GM12878 (cell line): ENCODE data around the gene LRSAM1. TPM values are rescaled to one million over a fixed set of nuclear protein-coding genes. Genes with fewer than 3 reads are reported as not detected.

ENCODE experiments used
- ATAC-seq: fragments of 200-7000 bp; cut with Tn5 transposase; 3 replicates; pipeline ENCODE4 v1.9.1; 2020; ENCODE audit warnings: mild to moderate bottlenecking, moderate library complexity
- BruUV-seq: library from RNA; stranded (reverse); fragments of 400-500 nt; replicated peaks from 2 replicates; lab custom pipeline; 2021; lab: Mats Ljungman, UMichigan
- CTCF ChIA-PET: fragments of 300-600 bp; sonication (Branson Sonifier 250); formaldehyde crosslinking; extraction: SDS; loops from one replicate; lab custom pipeline; 2021; ENCODE audit warnings: inconsistent platforms; lab: Yijun Ruan, JAX
- POLR2A ChIA-PET: fragments of 350-600 bp; formaldehyde crosslinking; extraction: SDS; loops from one replicate; lab custom pipeline; 2021; ENCODE audit warnings: inconsistent platforms; lab: Charles Lee
- RAD21 ChIA-PET: fragments of 300-600 bp; sonication (Branson Sonifier 250); formaldehyde crosslinking; loops from one replicate; lab custom pipeline; 2023; ENCODE audit warnings: antibody characterized with exemption; ENCODE audit not compliant: unreplicated experiment; lab: Charles Lee
- SMC1A ChIA-PET: fragments of 300-600 bp; sonication (Branson Sonifier 250); formaldehyde crosslinking; loops from one replicate; lab custom pipeline; 2023; ENCODE audit not compliant: unreplicated experiment, uncharacterized antibody; lab: Charles Lee
- DNase-seq: peaks from one replicate; pipeline ENCODE4 v3.0.0-alpha.2; 2011; ENCODE audit warnings: low read depth, low spot score
- FAIRE-seq: peaks from 3 replicates; lab custom pipeline; 2011; peaks lifted over from hg19 to GRCh38; lab: Jason Lieb, UNC
- H2AFZ ChIP-seq: 2 replicates; pipeline ENCODE4 v1.6.0; 2011; ENCODE audit warnings: low read depth, low read length, control low read depth; ENCODE audit not compliant: control insufficient read depth
- H3K27ac ChIP-seq: 2 replicates; pipeline ENCODE4 v1.5.1; 2011; ENCODE audit warnings: control low read depth; ENCODE audit not compliant: control insufficient read depth, insufficient read depth
- H3K27me3 ChIP-seq, 2 experiments: replicated peaks in 1 of 2; 2 replicates each; pipeline versions ENCODE4 v1.6.0 to v1.6.1; 2011; ENCODE audit warnings: low read length in 1 of 2; ENCODE audit not compliant: control insufficient read depth in 2 of 2, insufficient read depth in 2 of 2
- H3K36me3 ChIP-seq, 2 experiments: 2 replicates each; pipeline ENCODE4 v1.5.1; 2011; ENCODE audit warnings: low read length in 1 of 2; ENCODE audit not compliant: control insufficient read depth in 2 of 2, insufficient read depth in 2 of 2
- H3K4me1 ChIP-seq: 2 replicates; pipeline ENCODE4 v1.6.1; 2011; ENCODE audit warnings: mild to moderate bottlenecking, low read length, moderate library complexity, mixed read lengths; ENCODE audit not compliant: control insufficient read depth, insufficient read depth
- H3K4me2 ChIP-seq: 2 replicates; pipeline ENCODE4 v1.6.0; 2011; ENCODE audit warnings: control low read depth; ENCODE audit not compliant: control insufficient read depth, insufficient read depth
- H3K4me3 ChIP-seq: fragments of 200-600 bp; sonication (generic); 2 replicates; pipeline ENCODE4 v1.5.1; 2016
- H3K79me2 ChIP-seq: 2 replicates; pipeline ENCODE4 v1.6.0; 2011; ENCODE audit warnings: low read length; ENCODE audit not compliant: control insufficient read depth, insufficient read depth
- H3K9ac ChIP-seq: 2 replicates; pipeline ENCODE4 v1.8.0; 2011; ENCODE audit warnings: low read length, control low read depth, mixed read lengths; ENCODE audit not compliant: control insufficient read depth, insufficient read depth
- H3K9me3 ChIP-seq: replicated peaks from 3 replicates; pipeline ENCODE4 v1.5.1; 2011; ENCODE audit warnings: mild to moderate bottlenecking, low read length; ENCODE audit not compliant: control insufficient read depth, insufficient read depth
- H4K20me1 ChIP-seq: 2 replicates; pipeline ENCODE4 v1.6.0; 2011; ENCODE audit not compliant: control insufficient read depth, insufficient read depth
- ATF2 ChIP-seq: IDR thresholded peaks from 2 replicates; pipeline ENCODE4 v1.6.1; 2012; ENCODE audit warnings: low read length, inconsistent platforms
- E2F8 ChIP-seq: fragments of 450-650 bp; IDR thresholded peaks from 2 replicates; pipeline ENCODE4 v1.6.1; 2018; ENCODE audit warnings: mild to moderate bottlenecking, low read depth, moderate library complexity; ENCODE audit not compliant: partially characterized antibody
- ESRRA ChIP-seq: IDR thresholded peaks from 2 replicates; pipeline ENCODE4 v1.6.1; 2012; ENCODE audit warnings: mild to moderate bottlenecking, low read length, improper control_type of control experiment
- GABPA ChIP-seq: IDR thresholded peaks from 2 replicates; pipeline ENCODE4 v1.6.1; 2014; ENCODE audit warnings: antibody characterized with exemption, low read depth, mild to moderate bottlenecking, inconsistent platforms
- KAT2A ChIP-seq: conservative IDR thresholded peaks from 2 replicates; pipeline ENCODE4 v1.6.1; 2011; ENCODE audit warnings: low read depth, low read length; ENCODE audit not compliant: control insufficient read depth
- MYB ChIP-seq: fragments of 150-350 bp; IDR thresholded peaks from 2 replicates; pipeline ENCODE4 v1.6.1; 2014; ENCODE audit warnings: mild to moderate bottlenecking, low read depth, low read length, borderline replicate concordance
- NR2C1 ChIP-seq: fragments of 450-650 bp; IDR thresholded peaks from 2 replicates; pipeline ENCODE4 v1.6.1; 2017; ENCODE audit warnings: antibody characterized with exemption, mild to moderate bottlenecking, moderate library complexity
- PKNOX1 ChIP-seq: fragments of 450-650 bp; IDR thresholded peaks from 2 replicates; pipeline ENCODE4 v1.6.1; 2016; ENCODE audit warnings: mild to moderate bottlenecking
- PRDM15 ChIP-seq: fragments of 450-650 bp; formaldehyde crosslinking; IDR thresholded peaks from 2 replicates; pipeline ENCODE4 v1.4.0; 2020; ENCODE audit warnings: mild to moderate bottlenecking, moderate library complexity
- RB1 ChIP-seq: fragments of 450-650 bp; formaldehyde crosslinking; IDR thresholded peaks from 2 replicates; pipeline ENCODE4 v1.6.1; 2017; ENCODE audit warnings: mild to moderate bottlenecking, borderline replicate concordance
- STAT1 ChIP-seq: fragments of 450-650 bp; conservative IDR thresholded peaks from 2 replicates; pipeline ENCODE4 v1.6.1; 2014; ENCODE audit warnings: antibody characterized with exemption, mild to moderate bottlenecking
- TCF3 ChIP-seq: IDR thresholded peaks from 2 replicates; pipeline ENCODE4 v1.6.1; 2012; ENCODE audit warnings: low read depth, mild to moderate bottlenecking, low read length, borderline replicate concordance; ENCODE audit not compliant: insufficient read depth
- ZBTB33 ChIP-seq: fragments of 450-650 bp; IDR thresholded peaks from 2 replicates; pipeline ENCODE4 v1.6.1; 2017; ENCODE audit warnings: mild to moderate bottlenecking
- WGBS: methylation state at CpG from one replicate; pipeline ENCODE4 v1.1.6; 2016; ENCODE audit warnings: low lambda C conversion rate; ENCODE audit not compliant: insufficient replicate concordance, insufficient coverage; ENCODE audit errors: missing lambda C conversion rate; 5-methylcytosine and 5-hydroxymethylcytosine counted together
- in situ Hi-C: fragments of 300-500 bp; cut with MboI; formaldehyde crosslinking; loops from 9 replicates; pipeline ENCODE4 v1.14.3; 2018; ENCODE audit warnings: mixed read lengths
- intact Hi-C: fragments of 100-400 bp; cut with micrococcal nuclease; formaldehyde crosslinking; loops from one replicate; pipeline ENCODE4 v1.14.2; 2022; ENCODE audit not compliant: unreplicated experiment
- polyA plus RNA-seq, 11 experiments: library from polyadenylated mRNA; depleted of rRNA in 4 of 11; unstranded in 6 of 11; stranded (reverse) in 5 of 11; fragments of >200 nt; fragmentation: Nextera tagmentation in 4 of 11; fragmentation: Illumina TruSeq in 1 of 11; extraction: Ambion mirVana in 4 of 11; extraction: Trizol in 1 of 11; gene quantifications; 1 replicate in 1 of 11; 2 replicates in 10 of 11; pipeline versions ENCODE4 v1.2.1 to v1.2.3, GENCODE V29; 2011 to 2016; ENCODE audit warnings: inconsistent platforms in 2 of 11, missing spikeins in 2 of 11, low read depth in 1 of 11
- total RNA-seq, 4 experiments: library from RNA; depleted of rRNA in 3 of 4; stranded (reverse); fragments of >200 nt in 3 of 4; fragmentation: Illumina TruSeq in 1 of 4; extraction: Trizol in 1 of 4; gene quantifications; 2 replicates each; pipeline versions ENCODE4 v1.2.1 to v1.2.3, GENCODE V29; 2013 to 2021

Gene LRSAM1
- total and polyA plus RNA-seq, 10 of the 15 experiments (the other 5 are each of a cell fraction or from before 2014, with no cell fraction given) = 0.14 to 23.4 (median 11.7) TPM

GRCh38 chr9:127421057-127421456 lies 30.3 kb upstream of the LRSAM1 start:
- FAIRE-seq (no peak), ATAC-seq (no peak), DNase-seq (no peak)
- BruUV-seq = no TSS peak
- RAD21 ChIA-PET = interaction anchor here (0.8 to 1.4 kb wide), 2 partner anchors 24 to 34 kb away, joined by 3 read pairs; partner anchors contain the start of gene SLC2A8
- Histone ChIP-seq H2AFZ (no peak overlapping the region), H3K9ac (no peak overlapping the region), H3K27ac (no peak overlapping the region), H3K4me3 (no peak overlapping the region), H3K27me3 (no peaks in the 10 kb centered on the region), H4K20me1 (no peaks in the 10 kb centered on the region), H3K9me3 (no peaks in the 10 kb centered on the region), H3K36me3 (no peaks in the 10 kb centered on the region), H3K79me2 (peaks cover 34% of the 10 kb centered on the region), H3K4me2 (no peak overlapping the region), H3K4me1 (peaks cover 13% of the 10 kb centered on the region)
- SMC1A ChIA-PET = interaction anchor here (1.1 to 1.4 kb wide), 2 partner anchors 27 to 29 kb away, joined by 3 read pairs; no protein-coding TSS in a partner anchor
- POLR2A ChIA-PET = no interaction called here
- 97% methylated on average over 6 of the region's 7 CpGs for WGBS
- intact Hi-C loops = loop anchor here (5.0 to 10.0 kb wide), 2 partner anchors 109 to 476 kb away; no protein-coding TSS in a partner anchor
- in situ Hi-C loops = no loop called here
- TF ChIP-seq E2F8 (no peak), KAT2A (no peak), PKNOX1 (no peak), ZBTB33 (no peak), NR2C1 (no peak), MYB (no peak), GABPA (no peak), ESRRA (no peak), RB1 (no peak), STAT1 (no peak), ATF2 (no peak), PRDM15 (CRISPR knock-in tag) (no peak), TCF3 (no peak)
- CTCF ChIA-PET = interaction anchor here (1.8 kb wide), 1 partner anchor 34 kb away, joined by 6 read pairs; no protein-coding TSS in a partner anchor
